H1 (cell line): ENCODE measurements around the gene LHFPL3. TPM values are rescaled to one million over a fixed set of nuclear protein-coding genes. Genes with fewer than 3 reads are reported as not detected.

ENCODE experiments used
- CTCF ChIA-PET: fragments of 300-600 bp; sonication (Branson Sonifier 250); formaldehyde crosslinking; loops from one replicate; lab custom pipeline; 2021; ENCODE audit not compliant: partially characterized antibody; lab: Charles Lee
- POLR2A ChIA-PET: fragments of 300-600 bp; sonication (Branson Sonifier 250); formaldehyde crosslinking; loops from one replicate; lab custom pipeline; 2021; ENCODE audit warnings: inconsistent platforms; ENCODE audit not compliant: partially characterized antibody; lab: Charles Lee
- DNase-seq, 2 experiments: peaks; one replicate each; pipeline versions ENCODE4 v3.0.0 to v3.0.0-alpha.2; 2010 to 2022; ENCODE audit warnings: low spot score in 2 of 2, low read depth in 1 of 2, mixed read lengths in 1 of 2
- FAIRE-seq: peaks from 2 replicates; lab custom pipeline; 2011; peaks lifted over from hg19 to GRCh38; lab: Jason Lieb, UNC
- H2AFZ ChIP-seq: 2 replicates; pipeline ENCODE4 v1.8.1; 2012; ENCODE audit warnings: low read length, inconsistent platforms
- H2AK5ac ChIP-seq: 2 replicates; pipeline ENCODE4 v1.6.1; 2013; ENCODE audit warnings: low read depth, low read length
- H2BK120ac ChIP-seq: replicated peaks from 2 replicates; pipeline ENCODE3; 2013; ENCODE audit warnings: low read depth, low read length, inconsistent platforms
- H2BK12ac ChIP-seq: 2 replicates; pipeline ENCODE4 v1.6.1; 2013; ENCODE audit warnings: low read depth, low read length
- H2BK15ac ChIP-seq: 2 replicates; pipeline ENCODE4 v1.6.1; 2013; ENCODE audit warnings: low read length
- H2BK20ac ChIP-seq: 2 replicates; pipeline ENCODE4 v1.6.1; 2013; ENCODE audit warnings: low read length
- H2BK5ac ChIP-seq: 2 replicates; pipeline ENCODE4 v1.6.1; 2013; ENCODE audit warnings: low read depth, low read length
- H3K14ac ChIP-seq: 2 replicates; pipeline ENCODE4 v1.6.1; 2013; ENCODE audit warnings: inconsistent platforms; ENCODE audit not compliant: insufficient read length
- H3K18ac ChIP-seq: 2 replicates; pipeline ENCODE4 v1.6.1; 2013; ENCODE audit warnings: low read length; ENCODE audit errors: extremely low read depth
- H3K23ac ChIP-seq: 2 replicates; pipeline ENCODE4 v1.6.1; 2013; ENCODE audit warnings: inconsistent platforms; ENCODE audit not compliant: insufficient read length
- H3K23me2 ChIP-seq: 2 replicates; pipeline ENCODE4 v1.6.1; 2013; ENCODE audit warnings: low read depth, low read length
- H3K27ac ChIP-seq: 2 replicates; pipeline ENCODE4 v1.6.1; 2011; ENCODE audit warnings: low read depth, low read length, inconsistent platforms
- H3K27me3 ChIP-seq, 4 experiments: replicated peaks in 1 of 4; 1 replicate in 1 of 4; 2 replicates in 3 of 4; pipeline versions ENCODE4 v1.6.1 to v1.8.1; 2011 to 2013; ENCODE audit warnings: low read length in 3 of 4, mild to moderate bottlenecking in 3 of 4, inconsistent platforms in 2 of 4, mixed read lengths in 2 of 4, moderate library complexity in 1 of 4; ENCODE audit not compliant: control insufficient read depth in 3 of 4, insufficient read depth in 3 of 4; ENCODE audit errors: extremely low read depth in 1 of 4
- H3K36me3 ChIP-seq, 4 experiments: 2 replicates each; pipeline versions ENCODE4 v1.6.1 to v1.8.1; 2011 to 2013; ENCODE audit warnings: mild to moderate bottlenecking in 4 of 4, low read length in 3 of 4, moderate library complexity in 2 of 4, control low read depth in 1 of 4, inconsistent platforms in 1 of 4; ENCODE audit not compliant: insufficient read depth in 4 of 4, control insufficient read depth in 2 of 4
- H3K4ac ChIP-seq: replicated peaks from 2 replicates; pipeline ENCODE3; 2013; ENCODE audit warnings: low read length, low read depth, mixed read lengths, inconsistent platforms; ENCODE audit not compliant: insufficient read length
- H3K4me1 ChIP-seq, 4 experiments: replicated peaks in 1 of 4; 1 replicate in 1 of 4; 2 replicates in 3 of 4; pipeline versions ENCODE4 v1.6.1 to v1.8.1; 2011 to 2013; ENCODE audit warnings: low read length in 3 of 4, inconsistent platforms in 2 of 4, mixed read lengths in 1 of 4; ENCODE audit not compliant: insufficient read depth in 4 of 4, control insufficient read depth in 3 of 4
- H3K4me2 ChIP-seq, 2 experiments: 2 replicates each; pipeline versions ENCODE4 v1.6.1 to v1.8.1; 2011 to 2013; ENCODE audit warnings: low read depth in 2 of 2, low read length in 2 of 2, control low read depth in 1 of 2, inconsistent platforms in 1 of 2, mild to moderate bottlenecking in 1 of 2; ENCODE audit not compliant: insufficient read depth in 1 of 2
- H3K4me3 ChIP-seq, 4 experiments: fragments of 200-600, 300-600 bp in 1 of 4; sonication (generic), shearing (Covaris generic), sonication (Bioruptor Twin) in 1 of 4; 2 replicates each; pipeline versions ENCODE4 v1.5.1 to v1.8.1; 2011 to 2016; ENCODE audit warnings: low read length in 4 of 4, low read depth in 3 of 4, control low read depth in 2 of 4, inconsistent platforms in 2 of 4, mild to moderate bottlenecking in 2 of 4, mixed read lengths in 1 of 4, moderate library complexity in 1 of 4; ENCODE audit not compliant: insufficient read depth in 2 of 4; ENCODE audit errors: extremely low read depth in 1 of 4
- H3K56ac ChIP-seq: replicated peaks from 2 replicates; pipeline ENCODE3; 2013; ENCODE audit warnings: low read depth, mild to moderate bottlenecking, mixed read lengths, low read length, inconsistent platforms; ENCODE audit not compliant: insufficient read length
- H3K79me1 ChIP-seq: 2 replicates; pipeline ENCODE4 v1.6.1; 2013; ENCODE audit warnings: low read depth, low read length, control low read depth
- H3K79me2 ChIP-seq, 2 experiments: 2 replicates each; pipeline versions ENCODE4 v1.6.1 to v1.8.1; 2012 to 2013; ENCODE audit warnings: low read length in 2 of 2, mild to moderate bottlenecking in 2 of 2, inconsistent platforms in 1 of 2; ENCODE audit not compliant: insufficient read depth in 2 of 2, control insufficient read depth in 1 of 2
- H3K9ac ChIP-seq, 4 experiments: replicated peaks in 1 of 4; 1 replicate in 1 of 4; 2 replicates in 3 of 4; pipeline versions ENCODE4 v1.6.1 to v1.8.1; 2011 to 2013; ENCODE audit warnings: low read depth in 3 of 4, low read length in 3 of 4, control low read depth in 2 of 4, mild to moderate bottlenecking in 2 of 4, moderate library complexity in 2 of 4, inconsistent platforms in 1 of 4; ENCODE audit errors: extremely low read depth in 1 of 4
- H3K9me3 ChIP-seq, 2 experiments: 2 replicates each; pipeline versions ENCODE4 v1.6.1 to v1.8.1; 2012 to 2013; ENCODE audit warnings: mild to moderate bottlenecking in 2 of 2, moderate library complexity in 2 of 2, control low read depth in 1 of 2, inconsistent platforms in 1 of 2, low read depth in 1 of 2, low read length in 1 of 2, mixed read lengths in 1 of 2; ENCODE audit not compliant: insufficient read depth in 2 of 2
- H4K20me1 ChIP-seq, 2 experiments: replicated peaks in 1 of 2; 2 replicates each; pipeline versions ENCODE3 to v1.8.1; 2011 to 2013; ENCODE audit warnings: inconsistent platforms in 2 of 2, low read length in 2 of 2, mild to moderate bottlenecking in 1 of 2; ENCODE audit not compliant: insufficient read depth in 2 of 2, control insufficient read depth in 1 of 2
- H4K5ac ChIP-seq: 2 replicates; pipeline ENCODE4 v1.6.1; 2013; ENCODE audit warnings: low read length, low read depth, mixed read lengths, inconsistent platforms; ENCODE audit not compliant: insufficient read length
- H4K8ac ChIP-seq: 2 replicates; pipeline ENCODE4 v1.8.0; 2013; ENCODE audit warnings: mild to moderate bottlenecking, moderate library complexity, low read length, inconsistent platforms; ENCODE audit not compliant: insufficient read depth; ENCODE audit errors: extremely low read depth
- H4K91ac ChIP-seq: replicated peaks from 2 replicates; pipeline ENCODE3; 2013; ENCODE audit warnings: low read length, mixed read lengths, inconsistent platforms; ENCODE audit not compliant: insufficient read length
- RBBP5 ChIP-seq: IDR thresholded peaks from 2 replicates; pipeline ENCODE4 v1.7.1; 2012; ENCODE audit warnings: low read depth, mild to moderate bottlenecking, inconsistent platforms, low read length, moderate library complexity, borderline replicate concordance
- SIRT6 ChIP-seq: IDR thresholded peaks from one replicate; pipeline ENCODE4 v1.7.1; 2012; ENCODE audit warnings: low read length, inconsistent platforms
- SRF ChIP-seq: IDR thresholded peaks from 2 replicates; pipeline ENCODE4 v1.6.1; 2011; ENCODE audit warnings: mild to moderate bottlenecking, low read depth, low read length, moderate library complexity
- WGBS, 2 experiments: shearing (Covaris generic) in 1 of 2; methylation state at CpG; one replicate each; pipeline versions ENCODE4 v1.1.6 to v1.1.7; 2013 to 2015; ENCODE audit warnings: low lambda C conversion rate in 2 of 2, mixed read lengths in 2 of 2, inconsistent platforms in 1 of 2, low coverage in 1 of 2, missing lambda C conversion rate in 1 of 2; ENCODE audit not compliant: insufficient replicate concordance in 2 of 2, insufficient coverage in 1 of 2, insufficient read length in 1 of 2; ENCODE audit errors: extremely low coverage in 1 of 2, missing lambda C conversion rate in 1 of 2; 5-methylcytosine and 5-hydroxymethylcytosine counted together
- polyA plus RNA-seq, 7 experiments: library from polyadenylated mRNA; depleted of rRNA in 3 of 7; stranded (reverse) in 5 of 7; unstranded in 2 of 7; fragments of >200 nt in 5 of 7; fragments of 200-250 nt in 2 of 7; gene quantifications; 1 replicate in 5 of 7; 2 replicates in 1 of 7; 4 replicates in 1 of 7; pipeline versions ENCODE4 v1.2.1 to v1.2.3, GENCODE V29; 2011 to 2013; ENCODE audit warnings: missing spikeins in 2 of 7, mixed read lengths in 2 of 7
- total RNA-seq: library from RNA; stranded (reverse); fragmentation: NEBNext Ultra II Directional; extraction: Animal tissue kit (Norgen Biotek cat#: 25700); gene quantifications from 2 replicates; pipeline ENCODE4 v1.2.1, GENCODE V29; 2021
- TF ChIP-seq, protein P1 (sequence below): IDR thresholded peaks from 2 replicates; pipeline ENCODE4 v1.6.1; 2012; ENCODE audit warnings: inconsistent platforms

LHFPL3 gene
- total and polyA plus RNA-seq, 2 of the 8 experiments (the other 6 are each of a cell fraction or from before 2014, with no cell fraction given), result 0.24 to 0.50 TPM

DNA sequence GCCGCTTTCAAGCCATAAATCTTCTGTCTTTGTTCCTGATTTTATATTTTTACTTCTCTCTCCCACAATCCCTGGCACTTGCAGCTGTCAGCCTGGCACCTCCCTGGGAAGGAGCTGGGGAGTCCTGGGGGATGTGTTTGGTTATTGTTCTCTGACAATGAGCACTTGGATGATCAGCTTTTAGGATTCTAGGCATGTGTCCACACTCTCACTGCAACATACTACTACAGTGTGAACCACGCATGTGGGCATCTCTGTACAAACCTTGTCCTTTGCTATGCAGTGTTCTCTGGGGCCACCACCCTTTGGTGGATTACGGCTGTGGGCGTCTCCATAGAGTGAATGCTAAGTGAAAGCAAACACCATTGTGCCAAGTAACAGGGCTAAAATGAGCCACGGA is 517.2 kb downstream of the LHFPL3 start:
- Histone ChIP-seq H2BK15ac (no peak overlapping the region), H2BK12ac (no peak overlapping the region), H4K20me1 (no peaks in the 10 kb centered on the region)
- POLR2A ChIA-PET, result no interaction called here
- DNase-seq (no peak), FAIRE-seq (no peak)
- TF ChIP-seq, protein P1, sequence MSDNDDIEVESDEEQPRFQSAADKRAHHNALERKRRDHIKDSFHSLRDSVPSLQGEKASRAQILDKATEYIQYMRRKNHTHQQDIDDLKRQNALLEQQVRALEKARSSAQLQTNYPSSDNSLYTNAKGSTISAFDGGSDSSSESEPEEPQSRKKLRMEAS, result no peak
- no peak for TF ChIP-seq SRF
- no peak for TF ChIP-seq RBBP5
- TF ChIP-seq SIRT6, result no peak
- TF ChIP-seq, all 59 proteins: peak for 0
- 93% methylated on average over 5 of the region's 5 CpGs; no CpG with 5 or more reads in 1 of the 2 experiments for WGBS, 2 experiments
- no peak overlapping the region for H3K56ac ChIP-seq
- H3K27ac ChIP-seq, result no peak overlapping the region
- H3K23ac ChIP-seq, result no peak overlapping the region
- H3K36me3 ChIP-seq, result no peaks in the 10 kb centered on the region
- no peak overlapping the region; the same call in 1 of the 2 replicates for H4K8ac ChIP-seq
- H3K23me2 ChIP-seq, result no peaks in the 10 kb centered on the region
- H3K4ac ChIP-seq, result no peak overlapping the region
- H2AK5ac ChIP-seq, result no peak overlapping the region
- H2BK20ac ChIP-seq, result no peak overlapping the region
- H3K4me3 ChIP-seq, result no peak overlapping the region
- no peak overlapping the region for H4K91ac ChIP-seq
- peaks cover 0 to 3% (median 0%) of the 10 kb centered on the region in 4 experiments; a peak in 1 of 7 replicates for H3K4me1 ChIP-seq
- no peak overlapping the region for H3K14ac ChIP-seq
- no peak overlapping the region for H4K5ac ChIP-seq
- no peaks in the 10 kb centered on the region for H3K79me2 ChIP-seq
- CTCF ChIA-PET, result interaction anchor here (0.8 to 5.2 kb wide), 7 partner anchors 14 to 476 kb away, joined by 3 to 66 read pairs (median 3); no protein-coding TSS in a partner anchor
- no peak overlapping the region for H2BK120ac ChIP-seq
- H2BK5ac ChIP-seq, result no peak overlapping the region
- no peak overlapping the region for H2AFZ ChIP-seq
- H3K27me3 ChIP-seq, result no peaks in the 10 kb centered on the region
- H3K9ac ChIP-seq, result no peak overlapping the region
- no peak overlapping the region for H3K4me2 ChIP-seq
- H3K79me1 ChIP-seq, result no peaks in the 10 kb centered on the region
- no peak overlapping the region for H3K18ac ChIP-seq
- no peaks in the 10 kb centered on the region for H3K9me3 ChIP-seq
